Choroid plexus epithelial cell (primary cell): ENCODE data around the gene TBC1D14.

Experiments used
- DNase-seq: peaks from one replicate; pipeline ENCODE4 v3.0.0-alpha.2; 2010; ENCODE audit warnings: low read depth
- H3K4me3 ChIP-seq: 2 replicates; pipeline ENCODE4 v1.5.1; 2011; ENCODE audit warnings: low read depth, mild to moderate bottlenecking, control low read depth, low read length, moderate library complexity
- CTCF ChIP-seq: conservative IDR thresholded peaks from 2 replicates; pipeline ENCODE4 v1.5.1; 2011; ENCODE audit warnings: low read depth, mild to moderate bottlenecking, control low read depth, inconsistent platforms, low read length, moderate library complexity

The TBC1D14 gene

GRCh38 chr4:6951880-6952381, 42.3 kb downstream of the TBC1D14 start:
- no peak for TF ChIP-seq CTCF
- DNase-seq, result no peak
- no peak overlapping the region for H3K4me3 ChIP-seq

- DNase-seq, result peak; percentile 88
- peak overlapping the region; percentile 48 for H3K4me3 ChIP-seq
- TF ChIP-seq CTCF, result no peak
These were observed 44.2 kb downstream of the TBC1D14 start for GRCh38 chr4:6953751-6954380.

- TF ChIP-seq CTCF, result no peak
- no peak for DNase-seq
- H3K4me3 ChIP-seq, result no peak overlapping the region
These were observed 45.8 kb downstream of the TBC1D14 start for GRCh38 chr4:6955261-6955911.

GRCh38 chr4:6956087-6956433, 46.4 kb downstream of the TBC1D14 start:
- no peak for DNase-seq
- no peak for TF ChIP-seq CTCF
- no peak overlapping the region for H3K4me3 ChIP-seq

- DNase-seq, result no peak
- no peak for TF ChIP-seq CTCF
- H3K4me3 ChIP-seq, result no peak overlapping the region
These were observed 47.0 kb downstream of the TBC1D14 start for GRCh38 chr4:6956434-6957147.

GRCh38 chr4:6957148-6957520, 47.5 kb downstream of the TBC1D14 start:
- DNase-seq, result peak; percentile 69
- no peak for TF ChIP-seq CTCF
- H3K4me3 ChIP-seq, result no peak overlapping the region
